Suprapubic skin (tissue), 4 donors: ENCODE results near the gene ETS1. TPM values are rescaled to one million over a fixed set of nuclear protein-coding genes. Genes with fewer than 3 reads are reported as not detected.

ENCODE experiments used
- DNase-seq, 2 donors: peaks; one replicate each; pipeline ENCODE4 v3.0.0-alpha.2; 2019; ENCODE audit warnings: low spot score in 2 of 2
- H3K27ac ChIP-seq: fragments of 200-600 bp; sonication (generic); one replicate; pipeline ENCODE4 v1.5.1; 2019
- H3K27me3 ChIP-seq: fragments of 200-600 bp; sonication (generic); one replicate; pipeline ENCODE4 v1.5.1; 2019
- H3K36me3 ChIP-seq: fragments of 200-600 bp; sonication (generic); one replicate; pipeline ENCODE4 v1.5.1; 2019
- H3K4me1 ChIP-seq: fragments of 200-600 bp; sonication (generic); one replicate; pipeline ENCODE4 v1.5.1; 2019
- H3K4me3 ChIP-seq: fragments of 200-600 bp; sonication (generic); one replicate; pipeline ENCODE4 v1.5.1; 2019; ENCODE audit warnings: mild to moderate bottlenecking
- H3K9me3 ChIP-seq: fragments of 200-600 bp; sonication (generic); one replicate; pipeline ENCODE4 v1.5.1; 2019
- EP300 ChIP-seq: sonication (generic); formaldehyde crosslinking; IDR thresholded peaks from one replicate; pipeline ENCODE4 v1.6.1; 2017; ENCODE audit warnings: antibody characterized with exemption
- POLR2A ChIP-seq, 2 donors: fragments of 450-650 bp; IDR thresholded peaks; one replicate each; pipeline ENCODE4 v1.6.1; 2017; ENCODE audit warnings: antibody characterized with exemption in 2 of 2, mild to moderate bottlenecking in 2 of 2, moderate library complexity in 2 of 2
- POLR2AphosphoS5 ChIP-seq, 3 donors: sonication (generic); formaldehyde crosslinking; IDR thresholded peaks; one replicate each; pipeline ENCODE4 v1.6.1; 2017; ENCODE audit warnings: antibody characterized with exemption in 3 of 3
- WGBS: methylation state at CpG from one replicate; pipeline ENCODE4 v1.1.5; 2018; 5-methylcytosine and 5-hydroxymethylcytosine counted together
- total RNA-seq, 4 donors: library from RNA; depleted of rRNA; stranded (reverse); fragments of >200 nt; gene quantifications; one replicate each; pipeline ENCODE4 v1.1.0, GENCODE V29; 2016
- TF ChIP-seq, protein P1 (sequence below), 2 donors: fragments of 200-600 bp in 1 of 2; fragments of 450-650 bp in 1 of 2; sonication (generic) in 1 of 2; IDR thresholded peaks; one replicate each; pipeline ENCODE4 v1.5.1; 2016 to 2019; ENCODE audit warnings: antibody characterized with exemption in 2 of 2, mild to moderate bottlenecking in 1 of 2, moderate library complexity in 1 of 2

ETS1 gene
- total RNA-seq, 4 donors from 2014 or later, result 21.7 to 42.6 (median 33.7) TPM

DNA sequence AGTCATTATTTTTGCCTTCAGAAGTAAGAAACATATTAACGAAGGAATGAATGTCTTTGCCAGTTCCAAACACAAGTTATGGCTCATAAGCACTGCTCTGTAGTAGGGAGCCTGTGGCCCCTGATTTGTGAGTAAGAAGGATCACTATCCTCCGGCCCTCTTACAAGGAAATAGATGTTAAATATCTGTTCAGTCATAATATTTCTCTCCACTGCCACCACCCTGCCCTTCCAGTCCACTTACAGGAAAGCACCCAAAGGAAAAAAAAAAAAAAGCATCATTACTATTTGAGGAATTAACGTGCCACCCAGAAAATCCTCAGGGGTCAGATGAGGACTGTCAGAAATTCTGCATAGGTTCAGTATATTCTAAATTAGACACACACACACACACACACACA lies 123.4 kb downstream of the ETS1 start:
- Histone ChIP-seq H3K4me1 (peaks cover 21% of the 10 kb centered on the region), H3K9me3 (no peaks in the 10 kb centered on the region), H3K27ac (no peak overlapping the region), H3K27me3 (no peaks in the 10 kb centered on the region), H3K36me3 (peaks cover 31% of the 10 kb centered on the region), H3K4me3 (no peak overlapping the region)
- 74% methylated on average over 3 of the region's 3 CpGs for WGBS
- DNase-seq, result no peak
- TF ChIP-seq POLR2A (IDR thresholded peaks at IDR 0.05), result no peak
- TF ChIP-seq, protein P1, sequence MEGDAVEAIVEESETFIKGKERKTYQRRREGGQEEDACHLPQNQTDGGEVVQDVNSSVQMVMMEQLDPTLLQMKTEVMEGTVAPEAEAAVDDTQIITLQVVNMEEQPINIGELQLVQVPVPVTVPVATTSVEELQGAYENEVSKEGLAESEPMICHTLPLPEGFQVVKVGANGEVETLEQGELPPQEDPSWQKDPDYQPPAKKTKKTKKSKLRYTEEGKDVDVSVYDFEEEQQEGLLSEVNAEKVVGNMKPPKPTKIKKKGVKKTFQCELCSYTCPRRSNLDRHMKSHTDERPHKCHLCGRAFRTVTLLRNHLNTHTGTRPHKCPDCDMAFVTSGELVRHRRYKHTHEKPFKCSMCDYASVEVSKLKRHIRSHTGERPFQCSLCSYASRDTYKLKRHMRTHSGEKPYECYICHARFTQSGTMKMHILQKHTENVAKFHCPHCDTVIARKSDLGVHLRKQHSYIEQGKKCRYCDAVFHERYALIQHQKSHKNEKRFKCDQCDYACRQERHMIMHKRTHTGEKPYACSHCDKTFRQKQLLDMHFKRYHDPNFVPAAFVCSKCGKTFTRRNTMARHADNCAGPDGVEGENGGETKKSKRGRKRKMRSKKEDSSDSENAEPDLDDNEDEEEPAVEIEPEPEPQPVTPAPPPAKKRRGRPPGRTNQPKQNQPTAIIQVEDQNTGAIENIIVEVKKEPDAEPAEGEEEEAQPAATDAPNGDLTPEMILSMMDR (IDR thresholded peaks at IDR 0.05), result no peak
- TF ChIP-seq POLR2AphosphoS5 (IDR thresholded peaks at IDR 0.05), result no peak
- no peak for TF ChIP-seq EP300

DNA sequence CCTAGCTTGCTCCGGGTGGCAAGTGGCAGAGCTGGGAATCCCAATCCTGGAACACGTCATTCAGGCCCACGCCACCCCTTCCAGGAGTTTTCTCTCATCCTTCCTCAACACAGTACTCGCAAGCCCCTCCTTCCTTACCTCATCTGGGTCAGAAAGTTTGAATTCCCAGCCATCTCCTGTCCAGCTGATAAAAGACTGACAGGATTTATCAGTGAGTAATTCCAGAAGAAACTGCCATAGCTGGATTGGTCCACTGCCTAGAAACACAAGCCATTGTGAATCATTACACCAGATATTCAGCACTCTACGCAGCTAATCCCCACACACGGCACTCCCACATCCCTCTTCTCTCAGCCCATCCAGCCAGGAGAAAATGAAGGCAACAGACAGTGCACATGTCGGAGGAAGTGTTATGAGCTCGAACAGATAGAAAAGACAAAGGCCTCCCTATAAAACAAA lies 124.0 kb downstream of the ETS1 start:
- no peak for DNase-seq
- no peaks in the 10 kb centered on the region for H3K27me3 ChIP-seq
- H3K4me1 ChIP-seq, result peaks cover 15% of the 10 kb centered on the region
- H3K9me3 ChIP-seq, result no peaks in the 10 kb centered on the region
- no peak overlapping the region for H3K4me3 ChIP-seq
- TF ChIP-seq EP300, result no peak
- TF ChIP-seq, protein P1 (IDR thresholded peaks at IDR 0.05), result no peak
- no peak for TF ChIP-seq POLR2AphosphoS5 (IDR thresholded peaks at IDR 0.05)
- no peak for TF ChIP-seq POLR2A (IDR thresholded peaks at IDR 0.05)
- no peak overlapping the region for H3K27ac ChIP-seq
- 84% methylated on average over 8 of the region's 8 CpGs for WGBS
- H3K36me3 ChIP-seq, result peaks cover 31% of the 10 kb centered on the region

DNA sequence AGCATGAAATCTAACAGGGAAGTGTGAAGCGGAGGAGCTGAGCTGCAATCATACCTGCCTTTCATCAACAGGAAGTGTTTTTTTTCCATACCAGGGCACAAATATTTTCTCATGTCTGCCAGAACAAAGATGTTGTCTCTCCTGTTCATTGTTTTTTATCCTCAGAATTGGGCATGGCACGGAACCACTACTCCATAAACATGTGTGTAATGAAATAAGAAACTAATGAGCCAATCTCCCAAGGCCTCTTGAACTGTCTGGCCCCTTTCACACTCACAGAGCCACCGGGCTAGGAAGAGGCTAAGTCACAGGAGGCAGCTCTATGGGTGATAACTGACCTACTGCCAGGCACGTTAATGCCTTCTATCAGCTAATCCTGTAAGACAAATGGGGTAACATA lies 124.4 kb downstream of the ETS1 start:
- no peak overlapping the region for H3K27ac ChIP-seq
- H3K9me3 ChIP-seq, result no peaks in the 10 kb centered on the region
- no peaks in the 10 kb centered on the region for H3K27me3 ChIP-seq
- 65% methylated on average over 4 of the region's 4 CpGs for WGBS
- no peak for DNase-seq
- peaks cover 12% of the 10 kb centered on the region for H3K4me1 ChIP-seq
- TF ChIP-seq POLR2A (IDR thresholded peaks at IDR 0.05) (no peak), EP300 (no peak), POLR2AphosphoS5 (IDR thresholded peaks at IDR 0.05) (no peak)
- TF ChIP-seq, protein P1 (IDR thresholded peaks at IDR 0.05), result no peak
- no peak overlapping the region for H3K4me3 ChIP-seq
- peaks cover 35% of the 10 kb centered on the region for H3K36me3 ChIP-seq

DNA sequence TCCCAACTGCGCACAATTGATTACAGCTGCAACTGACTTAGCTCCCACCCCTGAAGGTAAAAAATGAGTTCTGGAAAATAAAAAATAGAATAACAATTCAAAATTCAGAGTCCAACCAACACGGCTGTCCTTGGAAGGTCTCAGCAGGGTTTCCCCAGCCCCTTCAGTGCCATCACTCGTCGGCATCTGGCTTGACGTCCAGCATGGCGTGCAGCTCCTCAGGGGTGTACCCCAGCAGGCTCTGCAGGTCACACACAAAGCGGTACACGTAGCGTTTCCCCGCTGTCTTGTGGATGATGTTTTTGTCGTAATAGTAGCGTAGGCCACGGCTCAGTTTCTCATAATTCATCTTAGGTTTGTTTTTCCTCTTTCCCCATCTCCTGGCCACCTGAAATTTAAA lies 125.2 kb downstream of the ETS1 start:
- TF ChIP-seq EP300, result no peak
- TF ChIP-seq POLR2A (IDR thresholded peaks at IDR 0.05), result no peak
- TF ChIP-seq POLR2AphosphoS5 (IDR thresholded peaks at IDR 0.05), result no peak
- TF ChIP-seq, protein P1 (IDR thresholded peaks at IDR 0.05), result no peak
- H3K27ac ChIP-seq, result no peak overlapping the region
- WGBS, result 93% methylated on average over 13 of the region's 13 CpGs
- H3K4me3 ChIP-seq, result no peak overlapping the region
- H3K27me3 ChIP-seq, result no peaks in the 10 kb centered on the region
- H3K36me3 ChIP-seq, result peaks cover 42% of the 10 kb centered on the region
- no peaks in the 10 kb centered on the region for H3K9me3 ChIP-seq
- H3K4me1 ChIP-seq, result peaks cover 12% of the 10 kb centered on the region
- no peak for DNase-seq

DNA sequence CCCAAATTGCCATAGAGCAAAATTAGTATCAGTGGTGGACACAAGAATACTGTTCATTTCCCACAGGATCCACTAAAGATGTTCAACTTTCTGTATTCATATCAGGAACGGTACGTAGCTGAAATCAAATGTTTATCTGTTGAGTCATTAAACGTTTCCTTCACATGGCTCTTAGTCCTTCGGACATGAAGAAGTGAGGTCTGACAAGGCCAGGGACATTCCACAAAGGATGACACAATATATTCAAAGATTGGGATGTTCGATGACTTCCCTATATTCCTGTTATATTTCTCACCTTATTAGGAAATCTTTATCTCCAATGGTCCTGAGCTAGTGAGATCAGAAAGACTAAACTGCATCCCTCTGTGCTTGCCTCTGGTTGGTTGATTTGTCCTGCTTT lies 129.0 kb downstream of the ETS1 start:
- WGBS, result 52% methylated on average over 5 of the region's 5 CpGs
- Histone ChIP-seq H3K27ac (peak overlapping the region; percentile 79), H3K4me1 (peaks cover 20% of the 10 kb centered on the region), H3K9me3 (no peaks in the 10 kb centered on the region), H3K4me3 (no peak overlapping the region), H3K36me3 (peaks cover 40% of the 10 kb centered on the region), H3K27me3 (no peaks in the 10 kb centered on the region)
- no peak for DNase-seq
- peak in 2 of 3 donors; percentile 44 to 50 for TF ChIP-seq POLR2AphosphoS5 (IDR thresholded peaks at IDR 0.05)
- TF ChIP-seq, protein P1 (IDR thresholded peaks at IDR 0.05), result no peak
